Measurements from ENCODE around the gene EIF2S1.

- TF ChIP-seq CTCF (IDR thresholded peaks at IDR 0.05) (no peak), POLR2AphosphoS5 (IDR thresholded peaks at IDR 0.05) (no peak)
Observed at GRCh38 chr14:67426161-67426560, 66.0 kb downstream of the EIF2S1 start.
